IPS-18a (cell line): ENCODE results near the gene ZNF70.

Experiments used
- H3K27ac ChIP-seq: one replicate; pipeline ENCODE4 v1.5.1; 2013; ENCODE audit warnings: low read length
- H3K27me3 ChIP-seq: one replicate; pipeline ENCODE4 v1.6.1; 2013; ENCODE audit warnings: mild to moderate bottlenecking, low read length; ENCODE audit not compliant: control insufficient read depth, insufficient read depth
- H3K36me3 ChIP-seq: one replicate; pipeline ENCODE4 v1.6.1; 2013; ENCODE audit warnings: low read depth, low read length; ENCODE audit not compliant: control insufficient read depth
- H3K4me1 ChIP-seq: one replicate; pipeline ENCODE4 v1.6.1; 2013; ENCODE audit warnings: low read depth, low read length; ENCODE audit not compliant: control insufficient read depth
- H3K4me3 ChIP-seq: one replicate; pipeline ENCODE4 v1.5.1; 2013; ENCODE audit warnings: low read length
- H3K9ac ChIP-seq: one replicate; pipeline ENCODE4 v1.6.1; 2013; ENCODE audit warnings: mild to moderate bottlenecking, low read length, moderate library complexity
- H3K9me3 ChIP-seq: one replicate; pipeline ENCODE4 v1.6.1; 2013; ENCODE audit warnings: low read depth, low read length; ENCODE audit not compliant: control insufficient read depth

Gene ZNF70

GRCh38 chr22:23695571-23696325 lies 55.2 kb downstream of the ZNF70 start:
- H3K4me1 ChIP-seq, result no peaks in the 10 kb centered on the region
- no peak overlapping the region for H3K4me3 ChIP-seq
- H3K9ac ChIP-seq, result no peak overlapping the region
- H3K27me3 ChIP-seq, result no peaks in the 10 kb centered on the region
- H3K36me3 ChIP-seq, result peaks cover 21% of the 10 kb centered on the region
- no peak overlapping the region for H3K27ac ChIP-seq
- no peaks in the 10 kb centered on the region for H3K9me3 ChIP-seq

- H3K4me3 ChIP-seq, result no peak overlapping the region
- no peaks in the 10 kb centered on the region for H3K9me3 ChIP-seq
- no peak overlapping the region for H3K27ac ChIP-seq
- H3K9ac ChIP-seq, result no peak overlapping the region
- no peaks in the 10 kb centered on the region for H3K27me3 ChIP-seq
- no peaks in the 10 kb centered on the region for H3K4me1 ChIP-seq
- H3K36me3 ChIP-seq, result peaks cover 19% of the 10 kb centered on the region
Observed at GRCh38 chr22:23695141-23695540, 55.8 kb downstream of the ZNF70 start.

- Histone ChIP-seq H3K9ac (no peak overlapping the region), H3K4me3 (no peak overlapping the region), H3K9me3 (no peaks in the 10 kb centered on the region), H3K4me1 (no peaks in the 10 kb centered on the region), H3K27ac (no peak overlapping the region), H3K36me3 (peaks cover 19% of the 10 kb centered on the region), H3K27me3 (no peaks in the 10 kb centered on the region)
Observed at GRCh38 chr22:23693979-23694680, 56.8 kb downstream of the ZNF70 start.

GRCh38 chr22:23692598-23693291 lies 58.2 kb downstream of the ZNF70 start:
- Histone ChIP-seq H3K4me1 (no peaks in the 10 kb centered on the region), H3K36me3 (peaks cover 19% of the 10 kb centered on the region)

GRCh38 chr22:23691748-23692423 lies 59.0 kb downstream of the ZNF70 start:
- Histone ChIP-seq H3K27me3 (no peaks in the 10 kb centered on the region), H3K27ac (no peak overlapping the region), H3K9ac (no peak overlapping the region), H3K36me3 (peaks cover 19% of the 10 kb centered on the region), H3K4me1 (no peaks in the 10 kb centered on the region), H3K9me3 (no peaks in the 10 kb centered on the region), H3K4me3 (no peak overlapping the region)

More at GRCh38 chr22:23692598-23693291, 58.2 kb downstream of the ZNF70 start:
- Histone ChIP-seq H3K9ac (no peak overlapping the region), H3K4me3 (no peak overlapping the region), H3K9me3 (no peaks in the 10 kb centered on the region), H3K27ac (no peak overlapping the region), H3K27me3 (no peaks in the 10 kb centered on the region)

DNA sequence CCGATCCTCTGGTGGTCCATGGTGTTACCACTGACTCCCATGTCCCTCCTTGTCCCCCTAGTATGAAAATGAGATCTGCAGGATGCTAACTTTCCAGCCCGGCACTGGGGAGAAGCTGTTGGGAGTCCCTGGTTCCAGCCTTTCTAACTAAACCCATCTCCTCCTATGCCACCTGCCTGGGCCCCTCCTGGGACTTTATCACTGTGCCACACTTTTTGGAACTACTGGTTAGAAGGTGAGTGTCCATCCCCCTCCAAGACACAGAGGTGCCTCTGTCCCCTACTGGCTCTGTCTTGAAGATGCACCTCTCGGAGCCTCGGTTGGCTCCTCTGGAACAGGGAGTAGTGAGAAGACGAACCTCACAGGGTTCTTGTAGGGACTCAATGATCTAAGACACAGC lies 60.2 kb downstream of the ZNF70 start, which contains the start of gene RGL4:
TSS of gene RGL4 (plus strand) at position 301 of the 400 bp plus-strand sequence. CDS start 1,018 bp downstream, outside the sequence.
- Histone ChIP-seq H3K4me3 (no peak within 1 kb of the TSS), H3K4me1 (no peaks in the 10 kb centered on the region), H3K27me3 (no peaks in the 10 kb centered on the region), H3K9me3 (no peaks in the 10 kb centered on the region), H3K27ac (no peak within 1 kb of the TSS), H3K36me3 (peaks cover 19% of the 10 kb centered on the region), H3K9ac (no peak within 1 kb of the TSS)

- no peaks in the 10 kb centered on the region for H3K9me3 ChIP-seq
- H3K9ac ChIP-seq, result no peak overlapping the region
- no peak overlapping the region for H3K4me3 ChIP-seq
- no peak overlapping the region for H3K27ac ChIP-seq
- H3K4me1 ChIP-seq, result no peaks in the 10 kb centered on the region
- no peaks in the 10 kb centered on the region for H3K27me3 ChIP-seq
- peaks cover 7% of the 10 kb centered on the region for H3K36me3 ChIP-seq
Observed at GRCh38 chr22:23689414-23689813, 61.5 kb downstream of the ZNF70 start.
